Activated gamma-delta T cell treated with anti-CD3 and anti-CD28 coated beads, Interleukin-2, amount 50 U/mL, for 16 hours (primary cell): ENCODE measurements around the gene SF1.
"Not testable (repeated sequence)": the region's sequence is repeated elsewhere in the genome, so short reads cannot be mapped to it uniquely, and the experiment has no call there.

Experiments
- DNase-seq: peaks from one replicate; pipeline ENCODE4 v3.0.0-alpha.2; 2020; ENCODE audit warnings: low read depth

SF1 gene

GRCh38 chr11:64778473-64779298, at the start of gene SF1:
Gene SF1 (minus strand): TSS chr11:64778542. CDS start chr11:64778392, 150 bp downstream.
- peak; percentile 99 for DNase-seq

GRCh38 chr11:64827451-64827839, 49.1 kb upstream of the SF1 start:
- DNase-seq: no peak

GRCh38 chr11:64826578-64827450, 48.5 kb upstream of the SF1 start:
- DNase-seq: no peak

GRCh38 chr11:64826062-64826461, 47.7 kb upstream of the SF1 start:
- DNase-seq: no peak

GRCh38 chr11:64823568-64824119, 45.3 kb upstream of the SF1 start:
- DNase-seq: no peak

GRCh38 chr11:64817476-64817875, 39.1 kb upstream of the SF1 start:
- DNase-seq: no peak

GRCh38 chr11:64815433-64815832, 37.1 kb upstream of the SF1 start:
- not testable (repeated sequence) for DNase-seq

GRCh38 chr11:64814712-64815187, 36.4 kb upstream of the SF1 start:
- DNase-seq: no peak

- no peak for DNase-seq
Observed at GRCh38 chr11:64813826-64814225, 35.5 kb upstream of the SF1 start.

GRCh38 chr11:64810891-64811272, 32.5 kb upstream of the SF1 start:
- DNase-seq: peak; percentile 20

GRCh38 chr11:64810271-64810890, 32.0 kb upstream of the SF1 start, which contains the start of gene MEN1:
Gene MEN1 (minus strand): TSS chr11:64810551. CDS start chr11:64810109, 442 bp downstream.
- peak; percentile 63 for DNase-seq

GRCh38 chr11:64809781-64810241, 31.5 kb upstream of the SF1 start:
- DNase-seq: no peak

- DNase-seq: no peak
Observed at GRCh38 chr11:64805481-64805880, 27.1 kb upstream of the SF1 start.

GRCh38 chr11:64804346-64805210, 26.2 kb upstream of the SF1 start:
- DNase-seq: no peak

- DNase-seq: no peak
Observed at GRCh38 chr11:64803846-64804345, 25.6 kb upstream of the SF1 start.

- peak; percentile 80 for DNase-seq
Observed at GRCh38 chr11:64803158-64803845, 25.0 kb upstream of the SF1 start, which contains the start of gene MAP4K2. Gene MAP4K2 (minus strand): TSS chr11:64803214. CDS start chr11:64803149, 65 bp downstream.

- DNase-seq: no peak
Observed at GRCh38 chr11:64802370-64803157, 24.2 kb upstream of the SF1 start.

GRCh38 chr11:64801561-64802369, 23.4 kb upstream of the SF1 start:
- no peak for DNase-seq
